Mesothelial cell of epicardium (in vitro differentiated cells): ENCODE data around the gene UNC13A. TPM values are rescaled to one million over a fixed set of nuclear protein-coding genes. Genes with fewer than 3 reads are reported as not detected.
"Not testable (repeated sequence)": the region's sequence is repeated elsewhere in the genome, so short reads cannot be mapped to it uniquely, and the experiment has no call there.

Experiments used
- DNase-seq, 2 experiments: peaks; one replicate each; pipeline ENCODE4 v3.0.0; 2021; ENCODE audit warnings: low spot score in 2 of 2; ENCODE audit not compliant: unreplicated experiment in 2 of 2
- H3K27ac Mint-ChIP-seq: 2 replicates; pipeline ENCODE4 v1.8.0; 2021; ENCODE audit warnings: mixed read lengths
- H3K27me3 Mint-ChIP-seq: 2 replicates; pipeline ENCODE4 v1.8.0; 2021; ENCODE audit warnings: low read depth, mixed read lengths
- H3K36me3 Mint-ChIP-seq: 2 replicates; pipeline ENCODE4 v1.8.0; 2021; ENCODE audit warnings: mixed read lengths
- H3K4me1 Mint-ChIP-seq: 2 replicates; pipeline ENCODE4 v1.8.0; 2021; ENCODE audit warnings: mixed read lengths
- H3K4me3 Mint-ChIP-seq: 2 replicates; pipeline ENCODE4 v1.8.0; 2021; ENCODE audit warnings: mild to moderate bottlenecking, moderate library complexity, mixed read lengths
- H3K9me3 Mint-ChIP-seq: 2 replicates; pipeline ENCODE4 v1.8.0; 2021; ENCODE audit warnings: mixed read lengths
- CTCF ChIP-seq: fragments of 200-600 bp; sonication (generic); IDR thresholded peaks from one replicate; pipeline ENCODE4 v1.5.0; 2021; ENCODE audit warnings: antibody characterized with exemption; ENCODE audit not compliant: unreplicated experiment
- total RNA-seq: library from RNA; stranded (reverse); gene quantifications from 3 replicates; pipeline ENCODE4 v1.2.1, GENCODE V29; 2021

Gene UNC13A
- total RNA-seq, 1 donor from 2014 or later = 1.1 TPM

- TF ChIP-seq CTCF = no peak
- no peaks in the 10 kb centered on the region for H3K27me3 Mint-ChIP-seq
- peaks cover 12% of the 10 kb centered on the region for H3K36me3 Mint-ChIP-seq
- peak; percentile 95 to 96 for DNase-seq
- H3K4me1 Mint-ChIP-seq = peaks cover 4% of the 10 kb centered on the region
- H3K27ac Mint-ChIP-seq = peak within 1 kb of the TSS; percentile 53
- peak within 1 kb of the TSS; percentile 73 for H3K4me3 Mint-ChIP-seq
- H3K9me3 Mint-ChIP-seq = peaks cover 5% of the 10 kb centered on the region
Measured at GRCh38 chr19:17555480-17555928, 132.7 kb downstream of the UNC13A start, which contains the start of gene COLGALT1. COLGALT1 (plus strand) TSS chr19:17555649; CDS start chr19:17555714, 65 bp downstream.

- no peak for DNase-seq
- H3K4me1 Mint-ChIP-seq = peaks cover 4% of the 10 kb centered on the region
- H3K27me3 Mint-ChIP-seq = no peaks in the 10 kb centered on the region
- peak overlapping the region; percentile 73 for H3K4me3 Mint-ChIP-seq
- TF ChIP-seq CTCF = no peak
- peaks cover 5% of the 10 kb centered on the region for H3K9me3 Mint-ChIP-seq
- H3K27ac Mint-ChIP-seq = peak overlapping the region; percentile 50
- peaks cover 8% of the 10 kb centered on the region for H3K36me3 Mint-ChIP-seq
Measured at GRCh38 chr19:17554968-17555479, 133.1 kb downstream of the UNC13A start.

GRCh38 chr19:17553256-17553655 is 134.9 kb downstream of the UNC13A start:
- H3K9me3 Mint-ChIP-seq = peaks cover 5% of the 10 kb centered on the region
- peaks cover 4% of the 10 kb centered on the region for H3K4me1 Mint-ChIP-seq
- no peaks in the 10 kb centered on the region for H3K36me3 Mint-ChIP-seq
- H3K27me3 Mint-ChIP-seq = no peaks in the 10 kb centered on the region
- DNase-seq = no peak
- H3K4me3 Mint-ChIP-seq = no peak overlapping the region
- TF ChIP-seq CTCF = no peak
- peak overlapping the region; percentile 53 for H3K27ac Mint-ChIP-seq

- not testable (repeated sequence) for H3K9me3 Mint-ChIP-seq, H3K4me3 Mint-ChIP-seq, H3K27me3 Mint-ChIP-seq, DNase-seq, H3K27ac Mint-ChIP-seq, H3K36me3 Mint-ChIP-seq, H3K4me1 Mint-ChIP-seq
Measured at GRCh38 chr19:17552735-17553134, 135.4 kb downstream of the UNC13A start.

Other genes with a start within 250 kb of the UNC13A start
- 4.8 to 6.0 TPM (median 5.1 TPM) in 3 replicates for gene TMEM221, start 239.7 kb downstream of the UNC13A start, total RNA-seq
- gene NXNL1, start 227.4 kb downstream of the UNC13A start, total RNA-seq = not detected in 3 replicates
- gene SLC27A1, start 217.8 kb downstream of the UNC13A start, total RNA-seq = 25.1 to 27.5 TPM (median 26.0 TPM) in 3 replicates
- 100.0 to 106 TPM (median 104 TPM) in 3 replicates for gene PGLS, start 176.7 kb downstream of the UNC13A start, total RNA-seq
- 58.0 to 61.9 TPM (median 59.3 TPM) in 3 replicates for gene COLGALT1, start 132.7 kb downstream of the UNC13A start, total RNA-seq
- 66.1 to 79.0 TPM (median 68.6 TPM) in 3 replicates for gene MAP1S, start 31.1 kb upstream of the UNC13A start, total RNA-seq
- 3.8 to 6.2 TPM (median 4.6 TPM) in 3 replicates for gene FCHO1, start 63.1 kb upstream of the UNC13A start, total RNA-seq
- 0.23 TPM in 1 of 3 replicates, not detected in the others for gene B3GNT3, start 106.8 kb upstream of the UNC13A start, total RNA-seq
- gene INSL3, start 133.2 kb upstream of the UNC13A start, total RNA-seq = 0.35 to 1.0 TPM (median 0.92 TPM) in 3 replicates
- gene JAK3, start 159.6 kb upstream of the UNC13A start, total RNA-seq = 10.7 to 12.3 TPM (median 11.2 TPM) in 3 replicates
- gene RPL18A, start 171.6 kb upstream of the UNC13A start, total RNA-seq = 1,706 to 1,840 TPM (median 1,775 TPM) in 3 replicates
- gene SLC5A5, start 183.6 kb upstream of the UNC13A start, total RNA-seq = not detected in 3 replicates
- 70.4 to 73.1 TPM (median 72.6 TPM) in 3 replicates for gene CCDC124, start 244.7 kb upstream of the UNC13A start, total RNA-seq